IMR-90 (cell line): Measurements from ENCODE around the gene E4F1. TPM values are rescaled to one million over a fixed set of nuclear protein-coding genes. Genes with fewer than 3 reads are reported as not detected.

Experiments used
- ATAC-seq: fragments of 200-7000 bp; cut with Tn5 transposase; 2 replicates; pipeline ENCODE4 v1.9.1; 2020; ENCODE audit warnings: low read depth, mild to moderate bottlenecking, moderate library complexity
- BruUV-seq: library from RNA; stranded (reverse); fragments of 400-500 nt; replicated peaks from 2 replicates; lab custom pipeline; 2021; lab: Mats Ljungman, UMichigan
- CTCF ChIA-PET: fragments of 300-600 bp; formaldehyde crosslinking; extraction: SDS; loops from one replicate; lab custom pipeline; 2021; ENCODE audit warnings: antibody characterized with exemption; lab: Yijun Ruan, JAX
- POLR2A ChIA-PET: fragments of 300-600 bp; sonication (Branson Sonifier 250); formaldehyde crosslinking; loops from one replicate; lab custom pipeline; 2022; ENCODE audit warnings: antibody characterized with exemption; ENCODE audit not compliant: unreplicated experiment; lab: Charles Lee
- DNase-seq: peaks from one replicate; pipeline ENCODE4 v3.0.0; 2013
- H2AFZ ChIP-seq: replicated peaks from 2 replicates; pipeline ENCODE3; 2013; ENCODE audit warnings: low read length, mild to moderate bottlenecking; ENCODE audit not compliant: poor library complexity
- H2AK5ac ChIP-seq: 2 replicates; pipeline ENCODE4 v1.6.1; 2013; ENCODE audit warnings: low read depth, low read length, inconsistent platforms
- H2AK9ac ChIP-seq: replicated peaks from 2 replicates; pipeline ENCODE3; 2013; ENCODE audit warnings: mild to moderate bottlenecking, low read depth, low read length, moderate library complexity; ENCODE audit not compliant: poor library complexity
- H2BK120ac ChIP-seq: 2 replicates; pipeline ENCODE4 v1.6.1; 2013; ENCODE audit warnings: low read depth, low read length, inconsistent platforms
- H2BK15ac ChIP-seq: 3 replicates; pipeline ENCODE4 v1.6.1; 2013; ENCODE audit warnings: low read depth, low read length, inconsistent platforms
- H2BK20ac ChIP-seq: 2 replicates; pipeline ENCODE4 v1.6.1; 2013; ENCODE audit warnings: low read depth, mild to moderate bottlenecking, inconsistent platforms, low read length, moderate library complexity
- H2BK5ac ChIP-seq: 2 replicates; pipeline ENCODE4 v1.6.1; 2013; ENCODE audit warnings: mild to moderate bottlenecking, low read depth, low read length, inconsistent platforms; ENCODE audit not compliant: poor library complexity, severe bottlenecking
- H3K14ac ChIP-seq: replicated peaks from 2 replicates; pipeline ENCODE4 v1.6.1; 2013; ENCODE audit warnings: low read depth, low read length, inconsistent platforms
- H3K18ac ChIP-seq: 2 replicates; pipeline ENCODE4 v1.6.1; 2013; ENCODE audit warnings: low read depth, low read length, control low read depth
- H3K23ac ChIP-seq: 2 replicates; pipeline ENCODE4 v1.6.1; 2013; ENCODE audit warnings: low read depth, low read length, inconsistent platforms
- H3K27ac ChIP-seq: 2 replicates; pipeline ENCODE4 v1.5.1; 2013; ENCODE audit warnings: mild to moderate bottlenecking, control low read depth, low read length; ENCODE audit not compliant: insufficient read depth
- H3K27me3 ChIP-seq: 2 replicates; pipeline ENCODE4 v1.6.1; 2013; ENCODE audit warnings: low read length; ENCODE audit not compliant: control insufficient read depth, insufficient read depth
- H3K36me3 ChIP-seq: 2 replicates; pipeline ENCODE4 v1.6.1; 2013; ENCODE audit warnings: low read length, mixed read lengths; ENCODE audit not compliant: control insufficient read depth, insufficient read depth
- H3K4ac ChIP-seq: 2 replicates; pipeline ENCODE4 v1.6.1; 2013; ENCODE audit warnings: low read depth, low read length, inconsistent platforms
- H3K4me1 ChIP-seq: 2 replicates; pipeline ENCODE4 v1.6.1; 2013; ENCODE audit warnings: low read length, mixed read lengths; ENCODE audit not compliant: control insufficient read depth, insufficient read depth
- H3K4me2 ChIP-seq: 2 replicates; pipeline ENCODE4 v1.6.1; 2013; ENCODE audit warnings: low read depth, mild to moderate bottlenecking, control low read depth, low read length, moderate library complexity
- H3K4me3 ChIP-seq: 2 replicates; pipeline ENCODE4 v1.5.1; 2013; ENCODE audit warnings: low read depth, mild to moderate bottlenecking, control low read depth, low read length, moderate library complexity; ENCODE audit not compliant: insufficient read depth
- H3K56ac ChIP-seq: 2 replicates; pipeline ENCODE4 v1.6.1; 2013; ENCODE audit warnings: low read length, inconsistent platforms; ENCODE audit not compliant: insufficient read depth; ENCODE audit errors: extremely low read depth
- H3K79me1 ChIP-seq, 2 experiments: 2 replicates each; pipeline ENCODE4 v1.6.1; 2013; ENCODE audit warnings: low read length in 2 of 2, inconsistent platforms in 1 of 2, low read depth in 1 of 2
- H3K9ac ChIP-seq: 2 replicates; pipeline ENCODE4 v1.6.1; 2013; ENCODE audit warnings: low read depth, low read length, control low read depth
- H3K9me1 ChIP-seq: 2 replicates; pipeline ENCODE4 v1.6.1; 2013; ENCODE audit warnings: low read length, inconsistent platforms; ENCODE audit not compliant: insufficient read depth
- H3K9me3 ChIP-seq: 2 replicates; pipeline ENCODE4 v1.6.1; 2013; ENCODE audit warnings: low read length; ENCODE audit not compliant: control insufficient read depth, insufficient read depth
- H4K20me1 ChIP-seq: 2 replicates; pipeline ENCODE4 v1.6.1; 2013; ENCODE audit warnings: low read length, inconsistent platforms; ENCODE audit not compliant: insufficient read depth
- H4K5ac ChIP-seq: 2 replicates; pipeline ENCODE4 v1.6.1; 2013; ENCODE audit warnings: mild to moderate bottlenecking, low read depth, low read length, control low read depth
- H4K8ac ChIP-seq, 2 experiments: 2 replicates each; pipeline ENCODE4 v1.6.1; 2013; ENCODE audit warnings: low read depth in 2 of 2, low read length in 2 of 2, control low read depth in 1 of 2, inconsistent platforms in 1 of 2
- H4K91ac ChIP-seq: 2 replicates; pipeline ENCODE4 v1.6.1; 2013; ENCODE audit warnings: low read depth, low read length, inconsistent platforms; ENCODE audit not compliant: insufficient read depth
- BHLHE40 ChIP-seq: fragments of 150-350 bp; IDR thresholded peaks from 2 replicates; pipeline ENCODE4 v1.6.1; 2016; ENCODE audit warnings: mild to moderate bottlenecking, low read depth, low read length
- CEBPB ChIP-seq: IDR thresholded peaks from 2 replicates; pipeline ENCODE4 v1.6.1; 2012; ENCODE audit warnings: low read depth, low read length, improper control_type of control experiment
- CHD1 ChIP-seq: IDR thresholded peaks from 2 replicates; pipeline ENCODE4 v1.6.1; 2012; ENCODE audit warnings: low read depth, low read length, improper control_type of control experiment
- CTCF ChIP-seq: conservative IDR thresholded peaks from 2 replicates; pipeline ENCODE4 v1.5.1; 2012; ENCODE audit warnings: mild to moderate bottlenecking, low read depth, low read length, improper control_type of control experiment
- ELK1 ChIP-seq: fragments of 150-350 bp; IDR thresholded peaks from 2 replicates; pipeline ENCODE4 v1.6.1; 2016; ENCODE audit warnings: low read depth, mild to moderate bottlenecking, low read length, moderate library complexity, borderline replicate concordance
- MAZ ChIP-seq: IDR thresholded peaks from 2 replicates; pipeline ENCODE4 v1.6.1; 2012; ENCODE audit warnings: low read depth, mild to moderate bottlenecking, low read length, improper control_type of control experiment, moderate library complexity, borderline replicate concordance
- MXI1 ChIP-seq: IDR thresholded peaks from 2 replicates; pipeline ENCODE4 v1.6.1; 2012; ENCODE audit warnings: low read depth, mild to moderate bottlenecking, low read length, moderate library complexity, borderline replicate concordance
- NFE2L2 ChIP-seq: fragments of 150-350 bp; IDR thresholded peaks from 2 replicates; pipeline ENCODE4 v1.6.1; 2016; ENCODE audit warnings: low read depth, mild to moderate bottlenecking, low read length
- POLR2A ChIP-seq: IDR thresholded peaks from 2 replicates; pipeline ENCODE4 v1.6.1; 2012; ENCODE audit warnings: mild to moderate bottlenecking, low read depth, low read length
- RAD21 ChIP-seq: IDR thresholded peaks from 2 replicates; pipeline ENCODE4 v1.6.1; 2012; ENCODE audit warnings: low read length, improper control_type of control experiment
- RFX5 ChIP-seq: IDR thresholded peaks from 2 replicates; pipeline ENCODE4 v1.8.0; 2012; ENCODE audit warnings: low read depth, mild to moderate bottlenecking, low read length, moderate library complexity
- SMC3 ChIP-seq: fragments of 150-350 bp; IDR thresholded peaks from 2 replicates; pipeline ENCODE4 v1.6.1; 2016; ENCODE audit warnings: low read depth, mild to moderate bottlenecking, antibody characterized with exemption, low read length, moderate library complexity
- USF2 ChIP-seq: fragments of 150-350 bp; IDR thresholded peaks from 2 replicates; pipeline ENCODE4 v1.6.1; 2017; ENCODE audit warnings: mild to moderate bottlenecking, antibody characterized with exemption, low read length, low read depth
- WGBS, 2 experiments: methylation state at CpG; one replicate each; pipeline versions ENCODE4 v1.1.5 to v1.1.7; 2013; ENCODE audit warnings: missing lambda C conversion rate in 2 of 2; ENCODE audit not compliant: insufficient read length in 1 of 2; ENCODE audit errors: extremely low coverage in 2 of 2; 5-methylcytosine and 5-hydroxymethylcytosine counted together
- dilution Hi-C: fragments of 300-500 bp; cut with HindIII; formaldehyde crosslinking; loops from one replicate; pipeline ENCODE4 v1.14.3; 2018; ENCODE audit warnings: low sequenced_read_pairs; ENCODE audit not compliant: unreplicated experiment
- in situ Hi-C: fragments of 300-500 bp; cut with MboI; formaldehyde crosslinking; loops from 3 replicates; pipeline ENCODE4 v1.14.3; 2019; ENCODE audit warnings: low sequenced_read_pairs, inconsistent platforms, mixed read lengths
- intact Hi-C: fragments of 100-400 bp; cut with micrococcal nuclease; formaldehyde crosslinking; loops from 2 replicates; pipeline ENCODE4 v1.10.0; 2022
- polyA plus RNA-seq, 3 experiments: library from polyadenylated mRNA; depleted of rRNA; stranded (reverse); fragments of >200 nt; gene quantifications; 2 replicates each; pipeline ENCODE4 v1.2.3, GENCODE V29; 2012; ENCODE audit warnings: low replicate concordance in 1 of 3
- total RNA-seq: library from RNA; depleted of rRNA; stranded (reverse); fragments of >200 nt; gene quantifications from 2 replicates; pipeline ENCODE4 v1.2.3, GENCODE V29; 2012

Gene E4F1
- total and polyA plus RNA-seq, 2 of the 4 experiments (the other 2 are of a cell fraction) = 13.1 to 33.0 TPM

- no peak for DNase-seq
- Histone ChIP-seq H3K18ac (no peak overlapping the region), H3K4ac (no peak overlapping the region), H3K14ac (no peak overlapping the region), H3K4me1 (peaks cover 4% of the 10 kb centered on the region), H3K4me2 (no peak overlapping the region), H4K91ac (no peak overlapping the region), H3K9me3 (no peaks in the 10 kb centered on the region), H4K20me1 (peaks cover 24% of the 10 kb centered on the region), H3K4me3 (no peak overlapping the region), H2AFZ (no peak overlapping the region), H2BK5ac (no peak overlapping the region), H3K9me1 (peaks cover 6% of the 10 kb centered on the region; the same call in 1 of the 2 replicates), H4K8ac (no peak overlapping the region), H3K27me3 (peaks cover under 1% of the 10 kb centered on the region; the same call in 1 of the 2 replicates), H3K79me1 (peaks cover 2 to 25% of the 10 kb centered on the region in 2 experiments; a peak in 3 of 4 replicates), H2BK15ac (no peak overlapping the region), H3K27ac (no peak overlapping the region), H2BK120ac (no peak overlapping the region), H4K5ac (no peak overlapping the region), H3K23ac (no peak overlapping the region), H3K36me3 (peaks cover 60% of the 10 kb centered on the region), H3K56ac (no peak overlapping the region), H2AK9ac (no peak overlapping the region), H3K9ac (no peak overlapping the region), H2AK5ac (no peak overlapping the region), H2BK20ac (no peak overlapping the region)
- ChIA-PET POLR2A (no interaction called here), CTCF (no interaction called here)
- TF ChIP-seq SMC3 (no peak), CHD1 (no peak), NFE2L2 (no peak), MAZ (no peak), BHLHE40 (no peak), CEBPB (no peak), ELK1 (no peak), RFX5 (no peak), CTCF (no peak), MXI1 (no peak), RAD21 (no peak), POLR2A (no peak), USF2 (no peak)
- in situ Hi-C loops (no loop called here), intact Hi-C loops (no loop called here), dilution Hi-C loops (no loop called here)
- BruUV-seq = no TSS peak
- 82% methylated on average over 16 of the region's 29 CpGs; no CpG with 5 or more reads in 1 of the 2 experiments for WGBS, 2 experiments
- no peak for ATAC-seq
Observed at GRCh38 chr16:2231016-2231931, 7.9 kb downstream of the E4F1 start.
